HG03571 (cell line): ENCODE data around the gene SERPINH1.

Experiments
- ATAC-seq: cut with Tn5 transposase; IDR thresholded peaks from one replicate; pipeline ENCODE4 v1.9.1; 2021; ENCODE audit not compliant: unreplicated experiment

Gene SERPINH1

GRCh38 chr11:75554258-75555022 lies 7.6 kb upstream of the SERPINH1 start:
- no peak for ATAC-seq

DNA sequence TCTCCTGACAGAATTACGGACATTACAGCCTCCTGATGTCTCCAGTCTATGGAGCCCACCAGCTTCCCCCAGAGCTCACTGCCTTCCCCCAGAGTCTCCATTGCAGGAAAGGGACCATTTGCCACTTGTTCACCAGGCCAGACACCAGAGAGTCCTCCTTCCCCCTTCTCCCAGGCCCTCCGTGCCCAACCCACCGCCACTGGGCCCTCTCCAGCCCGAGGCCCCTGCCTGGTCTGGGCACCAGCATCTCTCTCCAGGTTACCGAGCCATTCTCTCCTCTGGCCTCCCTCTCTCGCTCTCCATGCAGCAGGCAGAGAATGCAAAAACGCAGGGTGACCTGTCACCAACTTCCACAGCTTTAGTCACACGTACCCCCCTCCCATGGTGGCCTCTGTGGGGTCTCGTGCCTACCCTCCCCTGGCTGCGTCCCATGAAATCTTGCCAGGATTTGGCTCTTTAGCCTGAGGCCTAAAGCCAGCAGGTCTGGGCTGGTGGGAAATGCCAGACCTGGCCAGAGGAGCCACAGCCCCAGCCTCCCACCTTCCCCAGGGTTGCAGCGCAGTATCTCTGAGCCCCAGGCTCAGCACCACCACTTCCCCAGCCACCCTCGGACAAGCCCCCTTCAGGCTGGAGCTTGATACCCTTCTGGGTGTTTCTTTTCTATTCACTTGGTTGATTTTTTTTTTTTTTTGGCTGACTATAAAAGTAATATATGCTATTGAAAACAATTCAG lies 6.8 kb upstream of the SERPINH1 start:
- no peak for ATAC-seq

GRCh38 chr11:75556275-75556674 lies 5.8 kb upstream of the SERPINH1 start:
- no peak for ATAC-seq

DNA sequence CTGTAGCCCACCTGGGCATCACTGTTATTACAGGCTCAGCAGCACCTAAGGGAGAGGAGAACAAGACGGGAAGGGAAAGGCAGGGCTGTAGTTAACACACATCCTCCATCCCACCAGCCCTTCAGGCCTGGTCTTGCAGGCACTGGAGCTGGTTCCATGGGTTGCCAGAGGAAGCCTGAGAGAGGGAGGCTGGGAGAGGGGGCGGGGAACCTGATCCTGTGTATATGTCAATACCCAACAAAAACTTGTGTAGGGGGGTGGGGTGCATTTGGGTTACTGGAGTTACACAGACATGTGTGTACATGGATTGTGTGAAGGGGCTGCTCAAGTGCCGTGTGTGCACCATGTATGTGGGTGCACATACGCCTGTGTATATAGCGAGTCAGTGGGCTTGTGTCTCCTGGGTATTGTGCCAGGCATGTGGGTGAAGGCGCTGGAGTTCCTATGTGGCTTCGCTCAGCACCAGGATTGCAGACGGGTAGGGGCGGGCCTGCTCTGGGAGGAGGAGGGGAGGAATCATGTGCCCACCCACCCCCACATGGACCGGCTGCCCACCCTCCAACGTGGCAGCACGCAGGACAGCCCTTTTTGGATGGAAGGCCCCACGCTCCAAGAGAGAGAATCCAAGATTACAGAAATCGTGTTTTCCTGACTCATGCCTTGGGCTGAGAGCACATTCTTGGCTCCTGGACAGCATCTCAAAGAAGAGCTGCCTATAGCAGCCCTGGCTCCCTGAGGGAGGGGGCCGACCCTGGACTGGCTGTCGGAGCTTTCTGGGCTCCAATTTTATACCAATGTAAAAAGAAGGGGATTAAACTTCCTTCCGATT lies 4.2 kb upstream of the SERPINH1 start:
- ATAC-seq, result no peak

DNA sequence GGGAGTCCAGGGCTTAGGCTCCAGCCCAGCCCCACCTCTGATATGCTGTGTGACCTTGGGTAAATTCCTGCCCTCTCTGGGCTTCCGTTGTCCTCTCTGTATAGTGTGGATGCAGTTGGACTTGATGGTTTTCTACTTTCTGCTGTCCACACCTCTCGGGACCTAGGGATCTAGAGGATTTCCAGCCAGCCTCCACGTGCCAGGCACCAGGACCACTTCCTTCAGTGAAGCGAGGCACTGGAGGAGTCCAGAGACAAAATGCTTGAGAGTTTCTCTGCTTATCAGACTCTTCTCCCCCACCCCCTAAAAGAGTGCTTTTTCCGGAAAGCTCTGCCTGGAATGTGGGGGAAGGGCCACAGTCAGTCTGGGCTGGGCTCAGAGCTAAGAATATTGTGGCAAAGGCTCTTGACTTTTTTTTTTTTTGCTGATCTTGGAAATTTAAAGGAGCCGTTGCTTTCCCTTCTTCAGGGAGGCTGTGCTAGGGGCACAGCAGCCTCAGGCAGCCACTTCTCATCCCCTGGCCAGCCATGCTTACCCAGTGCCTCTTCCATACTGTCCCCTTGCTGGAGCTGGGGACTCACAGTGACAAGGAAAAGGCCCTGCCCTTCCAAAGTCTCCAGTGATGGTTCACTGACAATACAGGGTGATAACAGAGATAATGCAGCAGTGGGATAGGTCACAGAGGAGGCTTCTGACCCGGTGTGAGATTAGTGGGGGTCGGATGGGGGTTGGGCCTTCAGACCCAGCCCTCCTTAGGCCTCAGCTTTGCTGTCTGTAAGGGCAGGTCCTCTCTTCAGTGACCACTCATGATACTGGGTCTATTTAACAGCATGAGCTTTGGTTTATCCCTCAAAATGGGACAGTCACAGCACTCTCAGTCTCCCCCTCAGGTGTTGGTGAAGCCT lies 2.9 kb upstream of the SERPINH1 start:
- ATAC-seq, result no peak

GRCh38 chr11:75560644-75561043 lies 1.4 kb upstream of the SERPINH1 start:
- ATAC-seq, result no peak

DNA sequence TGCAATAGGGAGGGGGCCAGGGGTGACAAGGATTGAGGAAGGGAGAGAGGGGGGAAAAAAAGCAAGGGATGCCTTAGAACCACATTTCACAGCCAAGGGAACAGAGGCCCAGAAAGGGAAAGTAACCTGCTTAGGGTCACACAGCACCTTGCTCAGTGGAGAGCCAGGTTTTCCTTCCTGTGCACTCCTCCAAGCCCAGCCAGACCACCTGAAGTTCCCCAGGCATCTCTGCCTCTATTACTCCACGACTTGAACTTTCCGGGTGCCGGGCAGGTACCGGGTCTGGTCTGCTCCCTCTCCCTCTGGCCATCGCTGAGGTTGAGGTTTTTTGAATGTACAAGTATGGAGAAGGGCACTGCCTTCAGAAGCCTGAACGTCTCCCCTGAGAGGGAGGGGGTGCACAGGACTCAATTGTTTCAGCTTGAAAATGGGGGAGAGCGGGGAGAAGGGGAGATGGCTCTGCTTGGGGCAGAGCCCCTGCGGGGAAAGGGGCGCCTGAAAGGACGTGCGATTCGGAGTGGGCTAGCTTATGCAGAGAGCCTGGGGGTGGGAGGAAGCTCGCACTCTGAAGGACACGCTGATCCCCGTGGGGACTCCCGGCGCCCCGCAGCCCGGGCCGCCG lies 516 bp upstream of the SERPINH1 start:
- no peak for ATAC-seq

GRCh38 chr11:75562836-75563484 lies 907 bp downstream of the SERPINH1 start:
- ATAC-seq, result no peak

- no peak for ATAC-seq
These were observed 1.5 kb downstream of the SERPINH1 start for GRCh38 chr11:75563501-75563977.

GRCh38 chr11:75563978-75564552 lies 2.0 kb downstream of the SERPINH1 start:
- no peak for ATAC-seq

DNA sequence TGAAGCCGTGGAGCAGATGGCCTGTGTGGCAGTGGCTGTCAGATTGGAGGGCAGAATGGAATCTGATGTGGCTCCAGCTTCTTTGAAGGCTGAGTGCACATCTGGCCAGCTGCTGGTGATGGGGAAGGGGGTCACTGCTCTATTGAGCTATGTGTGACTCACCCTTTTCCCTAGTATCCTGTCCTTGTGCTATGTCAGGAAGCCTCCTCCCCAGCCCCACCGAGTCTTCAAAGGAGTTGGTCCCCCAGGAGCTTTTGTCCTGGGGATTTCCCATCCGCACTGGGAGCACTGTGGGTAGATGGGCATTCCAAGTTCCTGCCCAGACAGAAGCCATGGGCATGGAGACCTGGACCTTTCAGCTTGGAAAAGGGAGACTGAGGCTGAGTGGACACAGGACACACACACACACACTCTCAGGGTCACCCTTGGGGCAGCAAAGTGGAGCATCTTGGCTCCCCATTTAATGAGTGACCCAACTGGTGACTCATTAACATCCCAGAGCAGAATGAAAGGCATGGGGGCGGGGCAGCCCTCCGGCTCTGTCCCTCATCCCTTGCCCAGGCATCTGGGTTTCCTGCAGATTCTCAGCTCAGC lies 3.3 kb downstream of the SERPINH1 start:
- no peak for ATAC-seq

GRCh38 chr11:75565916-75566762 lies 4.1 kb downstream of the SERPINH1 start:
- ATAC-seq, result no peak

DNA sequence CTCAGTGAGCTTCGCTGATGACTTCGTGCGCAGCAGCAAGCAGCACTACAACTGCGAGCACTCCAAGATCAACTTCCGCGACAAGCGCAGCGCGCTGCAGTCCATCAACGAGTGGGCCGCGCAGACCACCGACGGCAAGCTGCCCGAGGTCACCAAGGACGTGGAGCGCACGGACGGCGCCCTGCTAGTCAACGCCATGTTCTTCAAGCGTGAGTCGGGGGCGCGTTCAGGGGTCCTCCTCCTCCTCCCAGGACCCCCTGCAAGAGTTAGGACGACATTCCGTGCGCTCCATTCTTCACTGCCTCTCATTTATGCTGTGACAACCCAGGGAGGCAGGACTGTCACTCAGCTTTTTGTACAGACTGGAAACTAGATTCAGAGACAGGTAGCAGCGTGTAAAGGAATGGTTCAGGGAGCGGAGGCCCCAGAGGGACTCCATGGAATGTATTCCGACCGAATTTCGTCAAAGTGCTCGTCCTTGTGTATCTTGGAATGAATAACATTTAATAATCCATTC lies 4.8 kb downstream of the SERPINH1 start:
- ATAC-seq, result no peak

DNA sequence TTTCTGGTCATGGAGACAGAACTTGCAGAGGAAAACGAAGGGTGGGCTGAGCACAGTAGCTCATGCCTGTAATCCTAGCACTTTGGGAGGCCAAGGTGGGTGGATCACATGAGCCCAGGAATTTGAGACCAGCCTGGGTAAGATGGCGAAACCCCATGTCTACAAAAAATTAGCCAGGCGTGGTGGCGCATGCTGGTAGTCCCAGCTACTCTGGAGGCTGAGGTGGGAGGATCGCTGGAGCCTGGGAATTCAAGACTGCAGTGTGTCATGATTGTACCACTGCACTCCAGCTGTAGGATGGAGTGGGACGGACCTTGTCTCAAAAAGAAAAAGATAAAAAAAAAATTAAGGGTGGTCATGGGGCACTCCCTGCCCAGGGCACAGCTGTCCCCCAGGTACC lies 5.9 kb downstream of the SERPINH1 start:
- ATAC-seq, result no peak

DNA sequence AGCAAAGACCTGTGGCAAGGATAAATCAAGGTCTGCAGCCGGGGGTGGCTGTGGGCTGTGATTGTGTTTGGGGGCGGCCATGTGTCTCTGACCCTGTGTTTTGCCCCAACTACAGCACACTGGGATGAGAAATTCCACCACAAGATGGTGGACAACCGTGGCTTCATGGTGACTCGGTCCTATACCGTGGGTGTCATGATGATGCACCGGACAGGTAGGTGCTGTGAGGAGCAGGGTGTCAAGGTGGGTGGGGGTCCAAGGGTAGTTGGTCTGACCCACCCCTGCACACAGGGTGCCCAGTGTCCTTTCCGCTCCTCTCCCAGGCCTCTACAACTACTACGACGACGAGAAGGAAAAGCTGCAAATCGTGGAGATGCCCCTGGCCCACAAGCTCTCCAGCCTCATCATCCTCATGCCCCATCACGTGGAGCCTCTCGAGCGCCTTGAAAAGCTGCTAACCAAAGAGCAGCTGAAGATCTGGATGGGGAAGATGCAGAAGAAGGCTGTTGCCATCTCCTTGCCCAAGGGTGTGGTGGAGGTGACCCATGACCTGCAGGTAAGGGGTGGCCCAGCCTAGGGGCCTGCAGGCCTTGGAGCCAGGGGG lies 6.7 kb downstream of the SERPINH1 start:
- no peak for ATAC-seq

GRCh38 chr11:75570559-75571139 lies 8.6 kb downstream of the SERPINH1 start:
- ATAC-seq, result no peak

DNA sequence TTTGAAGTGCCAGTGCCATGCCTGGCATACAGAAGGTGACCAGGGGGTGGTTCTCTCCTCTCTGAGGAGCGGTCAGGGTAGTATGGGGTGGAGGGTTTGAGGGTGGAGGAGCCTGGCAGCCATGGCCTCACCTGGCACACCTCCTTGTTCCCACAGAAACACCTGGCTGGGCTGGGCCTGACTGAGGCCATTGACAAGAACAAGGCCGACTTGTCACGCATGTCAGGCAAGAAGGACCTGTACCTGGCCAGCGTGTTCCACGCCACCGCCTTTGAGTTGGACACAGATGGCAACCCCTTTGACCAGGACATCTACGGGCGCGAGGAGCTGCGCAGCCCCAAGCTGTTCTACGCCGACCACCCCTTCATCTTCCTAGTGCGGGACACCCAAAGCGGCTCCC lies 9.6 kb downstream of the SERPINH1 start:
- ATAC-seq, result no peak
